Brain microvascular endothelial cell (primary cell): Measurements from ENCODE around the gene WEE2.
A peak's percentile ranks its signal among the peaks of the same experiment; 100 is the strongest.

ENCODE experiments used
- DNase-seq: peaks from one replicate; pipeline ENCODE4 v3.0.0-alpha.2; 2020
- H3K27ac ChIP-seq: fragments of 250-450 bp; sonication (Bioruptor Pico); 2 replicates; pipeline ENCODE4 v1.5.1; 2020; ENCODE audit warnings: mild to moderate bottlenecking, moderate library complexity
- H3K27me3 ChIP-seq: fragments of 250-450 bp; sonication (Bioruptor Pico); replicated peaks from 2 replicates; pipeline ENCODE4 v1.5.1; 2020; ENCODE audit warnings: mild to moderate bottlenecking
- H3K36me3 ChIP-seq: fragments of 250-450 bp; sonication (Bioruptor Pico); replicated peaks from 2 replicates; pipeline ENCODE4 v1.5.1; 2020; ENCODE audit warnings: mild to moderate bottlenecking
- H3K4me3 ChIP-seq: 2 replicates; pipeline ENCODE4 v1.5.1; 2011; ENCODE audit warnings: low read depth, mild to moderate bottlenecking, control low read depth, low read length, moderate library complexity
- in situ Hi-C: cut with HindIII; loops from 2 replicates; pipeline ENCODE4 v1.10.0; 2017; ENCODE audit warnings: low sequenced_read_pairs, low pct_ligation_motif_present
- TF ChIP-seq, protein P1 (sequence below): IDR thresholded peaks from 2 replicates; pipeline ENCODE4 v1.5.1; 2011; ENCODE audit warnings: low read depth, mild to moderate bottlenecking, moderate library complexity, low read length, control low read depth, inconsistent platforms; ENCODE audit errors: missing control alignments

The WEE2 gene

GRCh38 chr7:141702047-141702567 lies 6.0 kb upstream of the WEE2 start, which contains the start of gene DENND11:
Gene DENND11 (minus strand): TSS chr7:141702166. CDS start chr7:141702153, 13 bp downstream.
- no peak for DNase-seq
- Histone ChIP-seq H3K36me3 (no peaks in the 10 kb centered on the region), H3K27ac (no peak within 1 kb of the TSS), H3K27me3 (no peaks in the 10 kb centered on the region), H3K4me3 (peak within 1 kb of the TSS; percentile 69)
- in situ Hi-C loops, result no loop called here
- TF ChIP-seq, protein P1, sequence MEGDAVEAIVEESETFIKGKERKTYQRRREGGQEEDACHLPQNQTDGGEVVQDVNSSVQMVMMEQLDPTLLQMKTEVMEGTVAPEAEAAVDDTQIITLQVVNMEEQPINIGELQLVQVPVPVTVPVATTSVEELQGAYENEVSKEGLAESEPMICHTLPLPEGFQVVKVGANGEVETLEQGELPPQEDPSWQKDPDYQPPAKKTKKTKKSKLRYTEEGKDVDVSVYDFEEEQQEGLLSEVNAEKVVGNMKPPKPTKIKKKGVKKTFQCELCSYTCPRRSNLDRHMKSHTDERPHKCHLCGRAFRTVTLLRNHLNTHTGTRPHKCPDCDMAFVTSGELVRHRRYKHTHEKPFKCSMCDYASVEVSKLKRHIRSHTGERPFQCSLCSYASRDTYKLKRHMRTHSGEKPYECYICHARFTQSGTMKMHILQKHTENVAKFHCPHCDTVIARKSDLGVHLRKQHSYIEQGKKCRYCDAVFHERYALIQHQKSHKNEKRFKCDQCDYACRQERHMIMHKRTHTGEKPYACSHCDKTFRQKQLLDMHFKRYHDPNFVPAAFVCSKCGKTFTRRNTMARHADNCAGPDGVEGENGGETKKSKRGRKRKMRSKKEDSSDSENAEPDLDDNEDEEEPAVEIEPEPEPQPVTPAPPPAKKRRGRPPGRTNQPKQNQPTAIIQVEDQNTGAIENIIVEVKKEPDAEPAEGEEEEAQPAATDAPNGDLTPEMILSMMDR, result no peak

DNA sequence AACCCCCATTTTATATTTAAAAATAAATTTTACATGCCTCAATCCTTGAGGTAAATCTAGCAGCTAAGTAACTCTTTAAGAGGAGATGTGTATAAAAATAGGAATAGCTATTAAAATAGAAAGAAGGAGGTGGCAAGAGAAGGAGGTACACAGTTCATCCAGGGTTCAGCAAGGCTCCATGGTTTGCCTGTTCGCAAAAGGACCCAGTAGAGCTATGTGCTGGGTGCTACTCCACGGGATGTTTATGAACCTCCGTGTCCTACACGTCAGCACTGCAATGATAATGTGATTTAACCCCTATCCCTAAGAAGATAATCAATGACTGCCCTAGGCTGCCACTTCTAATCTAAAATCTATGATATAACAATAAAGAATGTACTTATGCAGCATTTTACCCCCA lies 5.3 kb upstream of the WEE2 start:
- Histone ChIP-seq H3K27me3 (no peaks in the 10 kb centered on the region), H3K36me3 (no peaks in the 10 kb centered on the region), H3K27ac (no peak overlapping the region), H3K4me3 (no peak overlapping the region)
- TF ChIP-seq, protein P1, result no peak
- in situ Hi-C loops, result no loop called here
- no peak for DNase-seq

DNA sequence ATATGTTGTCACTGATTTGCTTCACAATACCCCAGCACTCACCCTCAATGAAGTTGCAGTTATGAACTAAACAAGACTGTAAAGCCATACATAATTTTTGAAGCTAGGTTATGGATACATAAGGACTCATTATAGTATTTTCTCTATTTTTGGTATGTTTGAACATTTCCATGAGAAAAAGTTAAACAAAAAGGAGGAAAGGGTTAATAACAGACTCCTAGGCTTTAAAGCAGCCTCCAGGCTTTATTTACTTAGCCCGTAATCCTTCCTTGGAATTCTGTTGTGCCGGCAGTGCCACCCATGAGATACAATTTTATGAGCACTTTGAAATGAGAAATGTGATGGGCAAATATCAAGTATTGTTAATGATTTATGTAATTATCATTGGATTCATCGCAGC lies 4.0 kb upstream of the WEE2 start:
- TF ChIP-seq, protein P1, result no peak
- in situ Hi-C loops, result no loop called here
- no peaks in the 10 kb centered on the region for H3K36me3 ChIP-seq
- no peak overlapping the region for H3K4me3 ChIP-seq
- H3K27ac ChIP-seq, result no peak overlapping the region
- H3K27me3 ChIP-seq, result no peaks in the 10 kb centered on the region
- DNase-seq, result no peak

DNA sequence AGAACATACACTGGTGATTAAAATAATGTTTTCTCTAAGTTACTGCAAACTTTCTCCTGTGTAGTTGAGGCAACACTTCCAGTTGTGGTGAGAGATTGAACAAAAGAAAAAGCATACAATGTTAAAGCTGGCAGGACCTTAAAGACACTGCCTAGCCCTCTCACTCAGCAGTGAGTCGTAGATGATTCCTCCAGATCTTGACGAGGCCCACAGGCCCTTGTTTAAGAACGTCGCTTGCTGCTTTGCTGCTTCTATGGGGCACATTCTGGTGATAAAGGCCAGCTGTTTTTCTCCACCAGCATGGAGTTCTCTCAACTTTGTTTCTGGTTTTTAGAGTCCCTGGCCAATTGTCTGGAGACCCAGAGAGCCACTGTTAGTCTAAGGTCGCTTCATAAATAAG lies 3.4 kb upstream of the WEE2 start:
- TF ChIP-seq, protein P1, result no peak
- no peak overlapping the region for H3K4me3 ChIP-seq
- in situ Hi-C loops, result no loop called here
- DNase-seq, result no peak
- H3K36me3 ChIP-seq, result no peaks in the 10 kb centered on the region
- H3K27ac ChIP-seq, result no peak overlapping the region
- H3K27me3 ChIP-seq, result no peaks in the 10 kb centered on the region

GRCh38 chr7:141706239-141707064 lies 1.7 kb upstream of the WEE2 start:
- TF ChIP-seq, protein P1, result no peak
- no peak for DNase-seq
- Histone ChIP-seq H3K4me3 (no peak overlapping the region), H3K27ac (no peak overlapping the region), H3K27me3 (no peaks in the 10 kb centered on the region), H3K36me3 (no peaks in the 10 kb centered on the region)
- in situ Hi-C loops, result no loop called here
